ENCODE results near the gene ERC2. TPM values are rescaled to one million over a fixed set of nuclear protein-coding genes. Genes with fewer than 3 reads are reported as not detected.

The ERC2 gene
- total RNA-seq, 1 donor = 0.36 TPM

DNA sequence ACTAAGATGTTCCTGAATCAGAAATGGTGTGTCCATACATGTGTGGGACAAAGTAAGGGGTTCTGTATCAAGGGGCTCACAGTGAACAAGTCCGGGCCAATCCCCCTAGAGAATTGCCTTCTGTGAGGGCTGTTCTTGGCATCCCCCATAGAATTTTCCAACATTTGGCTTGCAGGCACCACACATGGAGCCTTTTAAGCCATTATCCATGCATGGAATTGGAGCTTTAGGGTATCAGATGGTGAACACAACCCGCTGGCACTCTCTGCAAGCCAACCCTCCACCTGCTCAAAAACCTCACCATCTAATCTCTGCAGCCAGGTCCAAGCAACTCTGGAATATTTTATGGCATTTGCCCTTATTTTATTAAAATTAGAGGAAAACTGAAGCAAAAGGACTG is 278.7 kb downstream of the ERC2 start:
- no peak for DNase-seq (ENCODE audit: insufficient read length, low spot score, missing footprints)
- H3K4me3 ChIP-seq (ENCODE audit: insufficient read depth, low read length) = no peak overlapping the region
- H3K9me3 ChIP-seq (ENCODE audit: low read depth, low read length) = no peaks in the 10 kb centered on the region
- H4K20me1 ChIP-seq (ENCODE audit: insufficient read depth, low read length) = no peaks in the 10 kb centered on the region
- no peaks in the 10 kb centered on the region for H3K27me3 ChIP-seq (ENCODE audit: insufficient read depth, low read length)
- H3K36me3 ChIP-seq (ENCODE audit: insufficient read depth, low read length) = no peaks in the 10 kb centered on the region
- H3K79me2 ChIP-seq (ENCODE audit: insufficient read depth, low read length) = no peaks in the 10 kb centered on the region
- no peak overlapping the region for H3K4me2 ChIP-seq (ENCODE audit: insufficient read depth, low read length)
- no peak overlapping the region for H2AFZ ChIP-seq (ENCODE audit: low read length)
- H3K27ac ChIP-seq (ENCODE audit: low read depth, low read length) = no peak overlapping the region
- TF ChIP-seq CTCF (IDR thresholded peaks at IDR 0.05; ENCODE audit: extremely low read depth, low read depth, low read length) = no peak
- no peaks in the 10 kb centered on the region for H3K4me1 ChIP-seq (ENCODE audit: insufficient read depth, low read length)

- Histone ChIP-seq H4K20me1 (ENCODE audit: insufficient read depth, low read length) (no peaks in the 10 kb centered on the region), H3K27ac (ENCODE audit: low read depth, low read length) (no peak overlapping the region), H3K79me2 (ENCODE audit: insufficient read depth, low read length) (no peaks in the 10 kb centered on the region), H3K4me3 (ENCODE audit: insufficient read depth, low read length) (no peak overlapping the region), H3K4me1 (ENCODE audit: insufficient read depth, low read length) (no peaks in the 10 kb centered on the region), H3K27me3 (ENCODE audit: insufficient read depth, low read length) (no peaks in the 10 kb centered on the region), H3K9me3 (ENCODE audit: low read depth, low read length) (no peaks in the 10 kb centered on the region), H2AFZ (ENCODE audit: low read length) (no peak overlapping the region), H3K4me2 (ENCODE audit: insufficient read depth, low read length) (no peak overlapping the region), H3K36me3 (ENCODE audit: insufficient read depth, low read length) (no peaks in the 10 kb centered on the region)
- no peak for DNase-seq (ENCODE audit: insufficient read length, low spot score, missing footprints)
- no peak for TF ChIP-seq CTCF (IDR thresholded peaks at IDR 0.05; ENCODE audit: extremely low read depth, low read depth, low read length)
Observed at GRCh38 chr3:56188201-56188600, 280.1 kb downstream of the ERC2 start.

- TF ChIP-seq CTCF (IDR thresholded peaks at IDR 0.05; ENCODE audit: extremely low read depth, low read depth, low read length) = no peak
- no peaks in the 10 kb centered on the region for H3K27me3 ChIP-seq (ENCODE audit: insufficient read depth, low read length)
- no peaks in the 10 kb centered on the region for H3K4me1 ChIP-seq (ENCODE audit: insufficient read depth, low read length)
- no peaks in the 10 kb centered on the region for H3K9me3 ChIP-seq (ENCODE audit: low read depth, low read length)
- no peaks in the 10 kb centered on the region for H3K36me3 ChIP-seq (ENCODE audit: insufficient read depth, low read length)
- H4K20me1 ChIP-seq (ENCODE audit: insufficient read depth, low read length) = no peaks in the 10 kb centered on the region
- no peaks in the 10 kb centered on the region for H3K79me2 ChIP-seq (ENCODE audit: insufficient read depth, low read length)
- no peak overlapping the region for H3K4me3 ChIP-seq (ENCODE audit: insufficient read depth, low read length)
- H3K4me2 ChIP-seq (ENCODE audit: insufficient read depth, low read length) = no peak overlapping the region
- H3K27ac ChIP-seq (ENCODE audit: low read depth, low read length) = no peak overlapping the region
- H2AFZ ChIP-seq (ENCODE audit: low read length) = no peak overlapping the region
- DNase-seq (ENCODE audit: insufficient read length, low spot score, missing footprints) = no peak
Observed at GRCh38 chr3:56187051-56187450, 281.2 kb downstream of the ERC2 start.

- H4K20me1 ChIP-seq (ENCODE audit: insufficient read depth, low read length) = no peaks in the 10 kb centered on the region
- no peak for DNase-seq (ENCODE audit: insufficient read length, low spot score, missing footprints)
- TF ChIP-seq CTCF (IDR thresholded peaks at IDR 0.05; ENCODE audit: extremely low read depth, low read depth, low read length) = no peak
Observed at GRCh38 chr3:56185827-56186226, 282.4 kb downstream of the ERC2 start.

More at GRCh38 chr3:56185827-56186226, 282.4 kb downstream of the ERC2 start:
- no peak overlapping the region for H2AFZ ChIP-seq (ENCODE audit: low read length)
- H3K27ac ChIP-seq (ENCODE audit: low read depth, low read length) = no peak overlapping the region
- no peaks in the 10 kb centered on the region for H3K36me3 ChIP-seq (ENCODE audit: insufficient read depth, low read length)
- no peak overlapping the region for H3K4me2 ChIP-seq (ENCODE audit: insufficient read depth, low read length)
- no peak overlapping the region for H3K4me3 ChIP-seq (ENCODE audit: insufficient read depth, low read length)
- no peaks in the 10 kb centered on the region for H3K27me3 ChIP-seq (ENCODE audit: insufficient read depth, low read length)
- H3K79me2 ChIP-seq (ENCODE audit: insufficient read depth, low read length) = no peaks in the 10 kb centered on the region
- H3K4me1 ChIP-seq (ENCODE audit: insufficient read depth, low read length) = no peaks in the 10 kb centered on the region
- H3K9me3 ChIP-seq (ENCODE audit: low read depth, low read length) = no peaks in the 10 kb centered on the region

Measured in osteoblast (primary cell).